ENCODE measurements around the gene SCUBE2. TPM values are rescaled to one million over a fixed set of nuclear protein-coding genes. Genes with fewer than 3 reads are reported as not detected.
"Not testable (repeated sequence)": the region's sequence is repeated elsewhere in the genome, so short reads cannot be mapped to it uniquely, and the experiment has no call there.

Gene SCUBE2
- total RNA-seq, 2 donors from 2014 or later: 6.6 to 40.0 TPM

DNA sequence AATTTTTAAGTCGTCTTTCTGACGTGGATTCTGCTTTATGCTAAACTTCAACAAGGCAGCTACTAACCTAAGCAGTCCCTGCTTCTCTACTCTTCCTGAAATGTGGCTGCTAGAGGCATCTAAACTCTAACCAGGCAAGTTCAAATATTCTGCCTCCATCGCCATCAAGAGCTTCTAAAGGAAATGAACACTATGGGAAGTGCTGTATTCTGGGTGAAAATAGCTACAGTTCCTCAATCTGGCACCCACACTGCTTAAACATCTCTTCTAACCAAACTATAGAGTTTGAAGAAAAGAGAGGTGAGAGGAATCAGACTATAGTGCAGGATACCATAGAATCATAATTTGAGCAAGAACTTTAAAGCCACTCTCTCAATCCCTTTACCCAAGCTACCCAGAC, 93.9 kb downstream of the SCUBE2 start:
- intact Hi-C loops (cut with DNase I): no loop called here
- Histone ChIP-seq H3K27ac (no peak overlapping the region), H3K27me3 (peaks cover 0 to 11% of the 10 kb centered on the region in 2 donors), H3K9me3 (no peaks in the 10 kb centered on the region), H3K4me3 (no peak overlapping the region), H3K36me3 (replicated peaks in 1 of 2; ENCODE audit: insufficient read depth in 1 of 2, low read depth in 2 of 2) (no peaks in the 10 kb centered on the region), H3K4me1 (no peaks in the 10 kb centered on the region)
- DNase-seq (no peak), ATAC-seq (no peak)
- TF ChIP-seq, protein P1, sequence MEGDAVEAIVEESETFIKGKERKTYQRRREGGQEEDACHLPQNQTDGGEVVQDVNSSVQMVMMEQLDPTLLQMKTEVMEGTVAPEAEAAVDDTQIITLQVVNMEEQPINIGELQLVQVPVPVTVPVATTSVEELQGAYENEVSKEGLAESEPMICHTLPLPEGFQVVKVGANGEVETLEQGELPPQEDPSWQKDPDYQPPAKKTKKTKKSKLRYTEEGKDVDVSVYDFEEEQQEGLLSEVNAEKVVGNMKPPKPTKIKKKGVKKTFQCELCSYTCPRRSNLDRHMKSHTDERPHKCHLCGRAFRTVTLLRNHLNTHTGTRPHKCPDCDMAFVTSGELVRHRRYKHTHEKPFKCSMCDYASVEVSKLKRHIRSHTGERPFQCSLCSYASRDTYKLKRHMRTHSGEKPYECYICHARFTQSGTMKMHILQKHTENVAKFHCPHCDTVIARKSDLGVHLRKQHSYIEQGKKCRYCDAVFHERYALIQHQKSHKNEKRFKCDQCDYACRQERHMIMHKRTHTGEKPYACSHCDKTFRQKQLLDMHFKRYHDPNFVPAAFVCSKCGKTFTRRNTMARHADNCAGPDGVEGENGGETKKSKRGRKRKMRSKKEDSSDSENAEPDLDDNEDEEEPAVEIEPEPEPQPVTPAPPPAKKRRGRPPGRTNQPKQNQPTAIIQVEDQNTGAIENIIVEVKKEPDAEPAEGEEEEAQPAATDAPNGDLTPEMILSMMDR (IDR thresholded peaks at IDR 0.05): no peak
- no peak for TF ChIP-seq POLR2A (IDR thresholded peaks at IDR 0.05)
- 79 to 91% methylated on average over 3 of the region's 3 CpGs for WGBS, 2 donors

DNA sequence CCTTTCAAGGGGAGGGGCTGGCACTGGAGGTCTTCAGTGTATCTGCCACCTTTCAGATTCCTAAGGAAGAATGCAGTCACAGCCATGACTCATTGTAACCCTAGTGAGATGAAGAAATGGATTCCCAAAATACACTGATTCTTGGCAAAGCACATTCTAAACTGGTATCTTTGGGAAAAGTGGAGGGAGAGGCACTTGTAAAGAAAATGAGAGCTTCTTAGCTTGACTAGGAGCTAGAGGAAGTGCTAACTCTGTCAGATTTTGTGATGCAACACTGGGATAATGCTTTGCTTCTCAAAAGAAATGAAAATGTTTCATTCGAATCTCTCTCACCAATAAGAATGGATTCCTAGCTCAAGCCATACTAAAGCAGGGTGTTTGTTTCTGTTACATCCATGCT, 101.9 kb downstream of the SCUBE2 start:
- Histone ChIP-seq H3K27ac (no peak overlapping the region), H3K4me3 (no peak overlapping the region), H3K9me3 (no peaks in the 10 kb centered on the region), H3K36me3 (replicated peaks in 1 of 2; ENCODE audit: insufficient read depth in 1 of 2, low read depth in 2 of 2) (no peaks in the 10 kb centered on the region), H3K4me1 (no peaks in the 10 kb centered on the region), H3K27me3 (no peaks in the 10 kb centered on the region)
- WGBS, 2 donors: 58 to 64% methylated on average over 1 of the region's 1 CpG
- no peak for ATAC-seq
- intact Hi-C loops (cut with DNase I): no loop called here
- no peak for DNase-seq
- TF ChIP-seq, protein P1 (IDR thresholded peaks at IDR 0.05): no peak
- no peak for TF ChIP-seq POLR2A (IDR thresholded peaks at IDR 0.05)

DNA sequence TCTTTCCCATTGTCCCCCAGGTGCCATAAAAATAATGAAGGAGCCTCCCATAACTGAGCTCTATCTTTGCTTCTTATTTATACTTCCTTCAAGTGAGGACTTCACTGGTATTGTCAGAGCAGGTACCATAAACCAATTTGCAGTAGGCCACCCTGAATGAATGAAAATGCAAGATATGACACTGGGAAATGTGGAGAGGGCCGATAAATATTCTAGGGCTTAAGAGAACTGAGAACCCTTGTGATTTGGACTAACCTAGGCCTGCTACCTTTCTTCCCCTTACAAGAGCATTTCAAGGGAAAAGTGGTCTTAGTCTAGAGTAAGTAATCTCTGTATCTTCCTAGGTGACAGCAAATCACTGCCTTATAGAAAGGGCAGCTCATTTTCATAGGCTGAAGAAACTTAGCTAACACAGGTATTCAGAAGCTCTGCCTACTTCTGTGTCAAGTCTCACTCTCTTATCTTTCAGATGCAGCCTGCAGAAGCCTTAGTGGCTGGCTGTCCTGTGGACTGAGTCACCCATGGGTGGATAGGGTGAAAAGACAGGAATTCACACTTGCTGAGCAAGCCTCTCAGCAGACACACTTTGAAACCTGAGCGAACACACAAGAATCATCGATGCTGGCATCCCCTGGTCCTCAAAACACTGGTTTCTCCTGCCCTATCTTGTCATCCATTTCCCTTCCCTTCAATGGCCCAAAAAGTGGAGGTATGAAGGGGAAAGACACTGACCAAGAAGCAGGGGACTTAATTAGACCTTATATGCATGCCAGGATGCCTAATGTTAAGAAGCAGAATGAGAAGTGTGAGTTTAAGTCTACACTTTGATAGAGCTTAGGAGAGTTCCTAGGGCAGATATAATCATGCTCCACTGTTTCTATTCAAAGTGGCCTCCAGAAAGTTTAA, 102.8 kb downstream of the SCUBE2 start:
- Histone ChIP-seq H3K27ac (no peak overlapping the region), H3K36me3 (replicated peaks in 1 of 2; ENCODE audit: insufficient read depth in 1 of 2, low read depth in 2 of 2) (no peaks in the 10 kb centered on the region), H3K4me1 (no peaks in the 10 kb centered on the region), H3K4me3 (no peak overlapping the region), H3K27me3 (no peaks in the 10 kb centered on the region), H3K9me3 (no peaks in the 10 kb centered on the region)
- intact Hi-C loops (cut with DNase I): no loop called here
- WGBS, 2 donors: 57 to 73% methylated on average over 3 of the region's 3 CpGs
- DNase-seq (no peak), ATAC-seq (no peak)
- TF ChIP-seq, protein P1 (IDR thresholded peaks at IDR 0.05): no peak
- TF ChIP-seq POLR2A (IDR thresholded peaks at IDR 0.05): no peak

DNA sequence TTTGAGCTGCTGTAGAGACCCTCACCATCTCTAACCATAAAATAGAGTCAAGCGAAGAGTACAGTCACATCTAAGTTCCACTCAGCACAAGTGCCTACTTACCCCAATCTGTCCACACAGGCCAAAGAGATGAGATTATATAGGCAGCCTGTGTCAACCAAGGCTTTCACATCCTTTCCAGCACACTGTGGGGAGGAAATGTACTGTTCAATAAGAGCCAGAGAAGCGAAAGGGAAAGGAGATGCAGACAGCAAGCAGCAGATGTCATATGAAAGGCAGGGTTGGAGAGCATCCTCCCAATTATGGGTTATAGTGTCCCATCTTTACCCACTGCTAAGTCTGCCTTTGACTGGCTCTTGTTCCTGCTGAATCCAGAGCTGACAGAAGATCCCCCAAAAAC, 104.0 kb downstream of the SCUBE2 start:
- Histone ChIP-seq H3K27ac (no peak overlapping the region), H3K27me3 (no peaks in the 10 kb centered on the region), H3K36me3 (replicated peaks in 1 of 2; ENCODE audit: insufficient read depth in 1 of 2, low read depth in 2 of 2) (no peaks in the 10 kb centered on the region), H3K4me1 (no peaks in the 10 kb centered on the region), H3K9me3 (no peaks in the 10 kb centered on the region), H3K4me3 (no peak overlapping the region)
- no peak for DNase-seq
- intact Hi-C loops (cut with DNase I): no loop called here
- 78 to 90% methylated on average over 2 of the region's 2 CpGs for WGBS, 2 donors
- TF ChIP-seq, protein P1 (IDR thresholded peaks at IDR 0.05): no peak
- TF ChIP-seq POLR2A (IDR thresholded peaks at IDR 0.05): no peak
- ATAC-seq: no peak

DNA sequence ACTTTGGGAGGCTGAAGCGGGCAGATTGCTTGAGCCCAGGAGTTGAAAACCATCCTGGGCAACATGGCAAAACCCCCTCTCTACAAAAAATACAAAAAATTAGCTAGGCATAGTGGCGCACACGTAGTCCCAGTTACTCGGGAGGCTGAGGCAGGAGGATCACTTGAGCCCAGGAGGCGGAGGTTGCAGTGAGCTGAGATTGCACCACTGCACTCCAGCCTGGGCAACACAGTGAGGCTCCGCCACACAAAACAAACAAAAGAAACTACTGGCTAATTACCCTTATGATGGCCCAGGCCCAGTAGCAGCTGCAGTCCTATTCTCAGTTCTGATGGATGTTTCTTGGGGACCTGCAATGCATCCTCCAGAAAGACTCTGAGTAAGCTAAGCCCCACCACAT, 104.6 kb downstream of the SCUBE2 start:
- H3K27me3 ChIP-seq; H3K4me1 ChIP-seq; H3K27ac ChIP-seq; intact Hi-C loops (cut with DNase I); ATAC-seq; DNase-seq; H3K9me3 ChIP-seq; H3K36me3 ChIP-seq (replicated peaks in 1 of 2; ENCODE audit: insufficient read depth in 1 of 2, low read depth in 2 of 2); H3K4me3 ChIP-seq: not testable (repeated sequence)
- WGBS, 2 donors: 85 to 87% methylated on average over 6 of the region's 6 CpGs

Data from body of pancreas (tissue), 4 donors.